ENCODE results near the gene SUMO4.

The SUMO4 gene

GRCh38 chr6:149397384-149397783 is 2.7 kb upstream of the SUMO4 start:
- no peak for TF ChIP-seq CTCF (IDR thresholded peaks at IDR 0.05; ENCODE audit: low read depth, low read length, missing control alignments)
- DNase-seq (ENCODE audit: extremely low read depth, low read depth) = no peak
- H3K4me3 ChIP-seq (replicated peaks; ENCODE audit: low read depth, low read length) = no peak overlapping the region

GRCh38 chr6:149403534-149403933 is 3.5 kb downstream of the SUMO4 start:
- H3K4me3 ChIP-seq (replicated peaks; ENCODE audit: low read depth, low read length) = no peak overlapping the region
- TF ChIP-seq CTCF (IDR thresholded peaks at IDR 0.05; ENCODE audit: low read depth, low read length, missing control alignments) = no peak
- DNase-seq (ENCODE audit: extremely low read depth, low read depth) = no peak

- H3K4me3 ChIP-seq (replicated peaks; ENCODE audit: low read depth, low read length) = no peak overlapping the region
- TF ChIP-seq CTCF (IDR thresholded peaks at IDR 0.05; ENCODE audit: low read depth, low read length, missing control alignments) = no peak
- DNase-seq (ENCODE audit: extremely low read depth, low read depth) = no peak
Observed at GRCh38 chr6:149405823-149406765, 6.0 kb downstream of the SUMO4 start.

GRCh38 chr6:149409617-149410016 is 9.6 kb downstream of the SUMO4 start:
- no peak for TF ChIP-seq CTCF (IDR thresholded peaks at IDR 0.05; ENCODE audit: low read depth, low read length, missing control alignments)
- no peak for DNase-seq (ENCODE audit: extremely low read depth, low read depth)
- H3K4me3 ChIP-seq (replicated peaks; ENCODE audit: low read depth, low read length) = no peak overlapping the region

GRCh38 chr6:149410557-149410956 is 10.5 kb downstream of the SUMO4 start:
- no peak for TF ChIP-seq CTCF (IDR thresholded peaks at IDR 0.05; ENCODE audit: low read depth, low read length, missing control alignments)
- H3K4me3 ChIP-seq (replicated peaks; ENCODE audit: low read depth, low read length) = no peak overlapping the region
- no peak for DNase-seq (ENCODE audit: extremely low read depth, low read depth)

GRCh38 chr6:149414009-149414408 is 13.9 kb downstream of the SUMO4 start:
- TF ChIP-seq CTCF (IDR thresholded peaks at IDR 0.05; ENCODE audit: low read depth, low read length, missing control alignments) = no peak
- H3K4me3 ChIP-seq (replicated peaks; ENCODE audit: low read depth, low read length) = no peak overlapping the region
- no peak for DNase-seq (ENCODE audit: extremely low read depth, low read depth)

All from HFF-Myc (cell line).